ENCODE measurements around the gene DAP.

The DAP gene

GRCh38 chr5:10747678-10748622 lies 13.1 kb downstream of the DAP start:
- Histone ChIP-seq H3K27ac (ENCODE audit: low read depth in 2 of 2, low read length in 2 of 2) (peak overlapping the region; percentile 82 to 85), H3K4me1 (ENCODE audit: control insufficient read depth in 2 of 2, insufficient read depth in 2 of 2, low read length in 2 of 2) (peaks cover 7 to 24% of the 10 kb centered on the region in 2 donors), H3K36me3 (ENCODE audit: control insufficient read depth in 2 of 2, insufficient read depth in 2 of 2, low read length in 2 of 2) (peaks cover 24 to 35% of the 10 kb centered on the region in 2 donors)

DNA sequence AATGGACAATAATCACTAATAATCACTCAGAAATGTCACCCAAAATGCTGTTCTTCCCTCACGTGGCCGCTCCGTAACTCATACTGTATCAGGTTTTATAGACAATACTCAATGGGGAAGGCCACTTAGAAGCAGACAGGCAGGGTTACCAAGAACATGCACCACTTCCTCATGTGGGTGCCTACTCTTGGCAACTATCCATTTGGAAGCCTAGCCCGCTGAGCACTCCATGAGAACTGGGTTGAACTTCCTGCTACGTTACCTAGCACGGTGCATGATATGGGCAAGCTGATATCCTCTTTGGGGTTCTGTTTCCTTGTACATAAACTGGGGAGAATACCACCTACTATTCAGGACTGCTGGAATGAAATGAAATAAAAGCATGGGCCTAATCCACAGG lies 14.3 kb downstream of the DAP start:
- Histone ChIP-seq H3K27me3 (ENCODE audit: control insufficient read depth in 2 of 2, insufficient read depth in 2 of 2, low read length in 2 of 2) (no peaks in the 10 kb centered on the region), H3K4me3 (ENCODE audit: low read length in 2 of 2) (no peak overlapping the region), H3K9me3 (ENCODE audit: control insufficient read depth in 2 of 2, low read length in 2 of 2) (no peaks in the 10 kb centered on the region), H3K4me1 (ENCODE audit: control insufficient read depth in 2 of 2, insufficient read depth in 2 of 2, low read length in 2 of 2) (peaks cover 7 to 24% of the 10 kb centered on the region in 2 donors), H3K9ac (ENCODE audit: low read depth in 1 of 2, low read length in 2 of 2) (peak overlapping the region in 1 of 2 donors; percentile 23), H3K36me3 (ENCODE audit: control insufficient read depth in 2 of 2, insufficient read depth in 2 of 2, low read length in 2 of 2) (peaks cover 22 to 30% of the 10 kb centered on the region in 2 donors), H3K27ac (ENCODE audit: low read depth in 2 of 2, low read length in 2 of 2) (peak overlapping the region; percentile 82 to 85)

More at GRCh38 chr5:10747678-10748622, 13.1 kb downstream of the DAP start:
- Histone ChIP-seq H3K9me3 (ENCODE audit: control insufficient read depth in 2 of 2, low read length in 2 of 2) (no peaks in the 10 kb centered on the region), H3K4me3 (ENCODE audit: low read length in 2 of 2) (no peak overlapping the region), H3K27me3 (ENCODE audit: control insufficient read depth in 2 of 2, insufficient read depth in 2 of 2, low read length in 2 of 2) (no peaks in the 10 kb centered on the region), H3K9ac (ENCODE audit: low read depth in 1 of 2, low read length in 2 of 2) (peak overlapping the region in 1 of 2 donors; percentile 21)

DNA sequence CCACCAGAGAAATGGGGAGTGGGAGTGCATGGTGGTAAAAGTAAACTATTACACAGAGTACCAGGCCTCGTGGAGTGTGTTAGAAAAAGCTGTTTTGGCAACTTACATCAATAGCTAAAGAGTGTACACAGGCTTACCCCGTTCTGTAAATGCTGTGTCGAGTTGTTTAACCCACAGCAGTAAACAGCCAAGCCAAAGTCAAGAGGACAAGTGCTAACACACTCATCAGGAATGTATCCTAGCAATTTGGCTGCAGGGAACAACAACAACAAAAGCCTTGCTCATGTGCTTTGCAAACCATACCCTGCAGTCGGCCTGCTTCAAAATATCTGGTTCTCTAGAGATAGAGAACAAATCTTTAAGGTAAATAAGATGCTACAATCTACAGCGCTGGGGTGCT lies 15.9 kb downstream of the DAP start:
- no peak overlapping the region for H3K9ac ChIP-seq (ENCODE audit: low read depth in 1 of 2, low read length in 2 of 2)
- H3K36me3 ChIP-seq (ENCODE audit: control insufficient read depth in 2 of 2, insufficient read depth in 2 of 2, low read length in 2 of 2): peaks cover 24 to 33% of the 10 kb centered on the region in 2 donors
- H3K9me3 ChIP-seq (ENCODE audit: control insufficient read depth in 2 of 2, low read length in 2 of 2): no peaks in the 10 kb centered on the region
- peaks cover 7 to 24% of the 10 kb centered on the region in 2 donors for H3K4me1 ChIP-seq (ENCODE audit: control insufficient read depth in 2 of 2, insufficient read depth in 2 of 2, low read length in 2 of 2)
- no peak overlapping the region for H3K27ac ChIP-seq (ENCODE audit: low read depth in 2 of 2, low read length in 2 of 2)
- no peaks in the 10 kb centered on the region for H3K27me3 ChIP-seq (ENCODE audit: control insufficient read depth in 2 of 2, insufficient read depth in 2 of 2, low read length in 2 of 2)
- no peak overlapping the region for H3K4me3 ChIP-seq (ENCODE audit: low read length in 2 of 2)

GRCh38 chr5:10744681-10745080 lies 16.4 kb downstream of the DAP start:
- Histone ChIP-seq H3K4me1 (ENCODE audit: control insufficient read depth in 2 of 2, insufficient read depth in 2 of 2, low read length in 2 of 2) (peaks cover 7 to 24% of the 10 kb centered on the region in 2 donors), H3K4me3 (ENCODE audit: low read length in 2 of 2) (no peak overlapping the region), H3K9me3 (ENCODE audit: control insufficient read depth in 2 of 2, low read length in 2 of 2) (no peaks in the 10 kb centered on the region), H3K27me3 (ENCODE audit: control insufficient read depth in 2 of 2, insufficient read depth in 2 of 2, low read length in 2 of 2) (no peaks in the 10 kb centered on the region), H3K9ac (ENCODE audit: low read depth in 1 of 2, low read length in 2 of 2) (no peak overlapping the region), H3K27ac (ENCODE audit: low read depth in 2 of 2, low read length in 2 of 2) (no peak overlapping the region), H3K36me3 (ENCODE audit: control insufficient read depth in 2 of 2, insufficient read depth in 2 of 2, low read length in 2 of 2) (peaks cover 23 to 30% of the 10 kb centered on the region in 2 donors)

GRCh38 chr5:10743951-10744350 lies 17.1 kb downstream of the DAP start:
- Histone ChIP-seq H3K36me3 (ENCODE audit: control insufficient read depth in 2 of 2, insufficient read depth in 2 of 2, low read length in 2 of 2) (peaks cover 23 to 30% of the 10 kb centered on the region in 2 donors), H3K27ac (ENCODE audit: low read depth in 2 of 2, low read length in 2 of 2) (no peak overlapping the region), H3K4me1 (ENCODE audit: control insufficient read depth in 2 of 2, insufficient read depth in 2 of 2, low read length in 2 of 2) (peaks cover 7 to 24% of the 10 kb centered on the region in 2 donors), H3K9ac (ENCODE audit: low read depth in 1 of 2, low read length in 2 of 2) (no peak overlapping the region), H3K4me3 (ENCODE audit: low read length in 2 of 2) (no peak overlapping the region), H3K9me3 (ENCODE audit: control insufficient read depth in 2 of 2, low read length in 2 of 2) (no peaks in the 10 kb centered on the region), H3K27me3 (ENCODE audit: control insufficient read depth in 2 of 2, insufficient read depth in 2 of 2, low read length in 2 of 2) (no peaks in the 10 kb centered on the region)

DNA sequence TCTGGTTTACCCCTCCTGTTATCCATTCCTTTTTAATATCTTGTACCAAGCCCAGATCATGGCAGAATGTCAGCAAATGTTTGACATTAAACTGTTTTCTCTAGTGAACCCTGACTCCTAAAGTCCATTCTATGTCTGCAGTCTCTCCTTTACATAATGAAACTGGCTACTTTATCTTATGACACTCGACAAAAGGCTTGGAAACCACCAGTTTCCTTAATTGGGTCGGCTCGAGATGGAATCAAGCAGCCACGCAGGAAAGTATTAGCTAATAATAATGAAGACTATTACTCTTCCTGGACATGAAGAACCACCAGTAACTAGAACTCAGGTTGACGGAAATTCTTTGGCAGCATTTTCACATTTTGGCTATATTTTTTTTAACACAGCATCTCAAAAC lies 17.5 kb downstream of the DAP start:
- peaks cover 23 to 30% of the 10 kb centered on the region in 2 donors for H3K36me3 ChIP-seq (ENCODE audit: control insufficient read depth in 2 of 2, insufficient read depth in 2 of 2, low read length in 2 of 2)
- no peak overlapping the region for H3K4me3 ChIP-seq (ENCODE audit: low read length in 2 of 2)
- no peak overlapping the region for H3K9ac ChIP-seq (ENCODE audit: low read depth in 1 of 2, low read length in 2 of 2)
- H3K4me1 ChIP-seq (ENCODE audit: control insufficient read depth in 2 of 2, insufficient read depth in 2 of 2, low read length in 2 of 2): peaks cover 7 to 24% of the 10 kb centered on the region in 2 donors
- no peak overlapping the region for H3K27ac ChIP-seq (ENCODE audit: low read depth in 2 of 2, low read length in 2 of 2)
- H3K9me3 ChIP-seq (ENCODE audit: control insufficient read depth in 2 of 2, low read length in 2 of 2): no peaks in the 10 kb centered on the region
- no peaks in the 10 kb centered on the region for H3K27me3 ChIP-seq (ENCODE audit: control insufficient read depth in 2 of 2, insufficient read depth in 2 of 2, low read length in 2 of 2)

DNA sequence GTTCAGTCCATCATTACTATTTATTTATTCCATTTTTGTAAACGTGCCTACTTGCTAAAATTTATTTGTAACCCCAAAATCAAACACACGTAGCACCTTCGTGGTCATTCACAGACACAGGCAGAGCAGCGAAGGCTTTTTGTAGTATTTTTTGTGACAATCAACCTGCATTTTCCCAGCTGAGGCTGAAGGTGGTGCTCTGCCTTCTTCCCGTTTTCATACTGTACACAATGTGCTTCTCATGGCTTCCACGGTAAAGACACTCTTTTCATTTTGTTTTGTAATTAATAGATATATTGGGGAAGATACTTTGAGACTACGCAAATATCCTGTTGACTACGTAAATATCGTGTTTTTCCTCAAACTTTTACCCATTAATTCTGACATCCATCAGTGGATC lies 19.4 kb downstream of the DAP start:
- Histone ChIP-seq H3K27ac (ENCODE audit: low read depth in 2 of 2, low read length in 2 of 2) (no peak overlapping the region), H3K9ac (ENCODE audit: low read depth in 1 of 2, low read length in 2 of 2) (no peak overlapping the region), H3K4me3 (ENCODE audit: low read length in 2 of 2) (no peak overlapping the region), H3K9me3 (ENCODE audit: control insufficient read depth in 2 of 2, low read length in 2 of 2) (no peaks in the 10 kb centered on the region), H3K4me1 (ENCODE audit: control insufficient read depth in 2 of 2, insufficient read depth in 2 of 2, low read length in 2 of 2) (peaks cover 0 to 7% of the 10 kb centered on the region in 2 donors), H3K36me3 (ENCODE audit: control insufficient read depth in 2 of 2, insufficient read depth in 2 of 2, low read length in 2 of 2) (peaks cover 22 to 23% of the 10 kb centered on the region in 2 donors), H3K27me3 (ENCODE audit: control insufficient read depth in 2 of 2, insufficient read depth in 2 of 2, low read length in 2 of 2) (no peaks in the 10 kb centered on the region)

- no peak overlapping the region for H3K27ac ChIP-seq (ENCODE audit: low read depth in 2 of 2, low read length in 2 of 2)
- no peak overlapping the region for H3K4me3 ChIP-seq (ENCODE audit: low read length in 2 of 2)
- peaks cover 18 to 22% of the 10 kb centered on the region in 2 donors for H3K36me3 ChIP-seq (ENCODE audit: control insufficient read depth in 2 of 2, insufficient read depth in 2 of 2, low read length in 2 of 2)
- peaks cover 0 to 2% of the 10 kb centered on the region in 2 donors for H3K4me1 ChIP-seq (ENCODE audit: control insufficient read depth in 2 of 2, insufficient read depth in 2 of 2, low read length in 2 of 2)
- no peaks in the 10 kb centered on the region for H3K27me3 ChIP-seq (ENCODE audit: control insufficient read depth in 2 of 2, insufficient read depth in 2 of 2, low read length in 2 of 2)
- no peaks in the 10 kb centered on the region for H3K9me3 ChIP-seq (ENCODE audit: control insufficient read depth in 2 of 2, low read length in 2 of 2)
- H3K9ac ChIP-seq (ENCODE audit: low read depth in 1 of 2, low read length in 2 of 2): no peak overlapping the region
Observed at GRCh38 chr5:10740384-10740783, 20.6 kb downstream of the DAP start.

DNA sequence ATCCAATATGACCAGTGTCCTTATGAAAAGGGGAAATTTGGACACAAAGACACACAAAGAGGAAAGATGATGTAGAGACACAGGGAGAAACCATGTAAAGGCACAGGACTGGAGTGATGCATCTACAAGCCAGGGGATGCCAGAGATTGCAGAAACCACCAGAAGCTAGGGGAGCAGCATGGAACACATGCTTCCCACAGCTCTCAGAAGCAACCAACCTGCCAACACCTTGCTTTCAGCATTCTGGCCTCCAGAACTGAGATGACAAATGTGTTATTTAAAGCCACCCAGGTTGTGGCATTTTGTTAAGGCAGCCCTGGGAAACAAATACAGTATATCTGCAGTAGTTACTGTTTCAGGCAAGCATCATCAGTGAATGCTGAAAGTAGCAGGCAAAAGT lies 23.2 kb downstream of the DAP start:
- no peak overlapping the region for H3K4me3 ChIP-seq (ENCODE audit: low read length in 2 of 2)
- H3K4me1 ChIP-seq (ENCODE audit: control insufficient read depth in 2 of 2, insufficient read depth in 2 of 2, low read length in 2 of 2): peaks cover 0 to 4% of the 10 kb centered on the region in 2 donors
- no peaks in the 10 kb centered on the region for H3K27me3 ChIP-seq (ENCODE audit: control insufficient read depth in 2 of 2, insufficient read depth in 2 of 2, low read length in 2 of 2)
- H3K27ac ChIP-seq (ENCODE audit: low read depth in 2 of 2, low read length in 2 of 2): no peak overlapping the region
- H3K9me3 ChIP-seq (ENCODE audit: control insufficient read depth in 2 of 2, low read length in 2 of 2): no peaks in the 10 kb centered on the region
- peaks cover 7 to 11% of the 10 kb centered on the region in 2 donors for H3K36me3 ChIP-seq (ENCODE audit: control insufficient read depth in 2 of 2, insufficient read depth in 2 of 2, low read length in 2 of 2)
- no peak overlapping the region for H3K9ac ChIP-seq (ENCODE audit: low read depth in 1 of 2, low read length in 2 of 2)

DNA sequence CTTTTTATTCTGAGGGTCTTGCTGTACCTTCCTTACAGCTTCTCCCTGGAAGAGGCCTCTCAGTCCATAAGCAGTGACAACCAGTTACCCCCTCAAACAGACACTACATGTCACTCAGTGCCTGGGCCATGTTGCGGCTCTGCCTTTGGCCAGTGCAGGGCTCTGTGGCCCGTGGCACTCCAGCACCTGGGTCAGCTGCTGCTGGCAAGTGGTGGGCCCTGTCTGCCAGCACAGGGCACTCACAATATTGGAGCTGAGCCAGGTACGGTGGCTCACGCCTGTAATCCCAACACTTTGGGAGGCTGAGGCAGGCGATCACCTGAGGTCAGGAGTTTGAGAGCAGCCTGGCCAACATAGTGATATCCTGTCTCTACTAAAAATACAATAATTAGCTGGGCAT lies 24.2 kb downstream of the DAP start:
- Histone ChIP-seq H3K27me3 (ENCODE audit: control insufficient read depth in 2 of 2, insufficient read depth in 2 of 2, low read length in 2 of 2) (no peaks in the 10 kb centered on the region), H3K9ac (ENCODE audit: low read depth in 1 of 2, low read length in 2 of 2) (no peak overlapping the region), H3K9me3 (ENCODE audit: control insufficient read depth in 2 of 2, low read length in 2 of 2) (no peaks in the 10 kb centered on the region), H3K36me3 (ENCODE audit: control insufficient read depth in 2 of 2, insufficient read depth in 2 of 2, low read length in 2 of 2) (peaks cover 7 to 13% of the 10 kb centered on the region in 2 donors), H3K4me3 (ENCODE audit: low read length in 2 of 2) (no peak overlapping the region), H3K27ac (ENCODE audit: low read depth in 2 of 2, low read length in 2 of 2) (no peak overlapping the region), H3K4me1 (ENCODE audit: control insufficient read depth in 2 of 2, insufficient read depth in 2 of 2, low read length in 2 of 2) (peaks cover 0 to 4% of the 10 kb centered on the region in 2 donors)
